OCI-M1 (cell line): ENCODE measurements around the gene ZNF316.
"Not testable (repeated sequence)": the region's sequence is repeated elsewhere in the genome, so short reads cannot be mapped to it uniquely, and the experiment has no call there.

ENCODE experiments used
- DNase-seq: peaks from one replicate; lab custom pipeline; 2025; lab: John Stamatoyannopoulos, UW

ZNF316 gene

GRCh38 chr7:6621195-6622133 lies 15.7 kb upstream of the ZNF316 start:
- no peak for DNase-seq

GRCh38 chr7:6622134-6622710 lies 14.9 kb upstream of the ZNF316 start:
- no peak for DNase-seq

- no peak for DNase-seq
These were observed 13.4 kb upstream of the ZNF316 start for GRCh38 chr7:6623589-6624245.

GRCh38 chr7:6624246-6624611 lies 12.9 kb upstream of the ZNF316 start:
- DNase-seq = no peak

GRCh38 chr7:6628045-6628444 lies 9.1 kb upstream of the ZNF316 start:
- DNase-seq = no peak

GRCh38 chr7:6630007-6630849 lies 6.9 kb upstream of the ZNF316 start:
- DNase-seq = no peak

GRCh38 chr7:6631605-6632004 lies 5.5 kb upstream of the ZNF316 start:
- no peak for DNase-seq

GRCh38 chr7:6634021-6634420 lies 3.1 kb upstream of the ZNF316 start:
- DNase-seq = no peak

GRCh38 chr7:6634971-6635370 lies 2.1 kb upstream of the ZNF316 start:
- not testable (repeated sequence) for DNase-seq

GRCh38 chr7:6637544-6638229 lies 569 bp downstream of the ZNF316 start:
- peak; percentile 52 for DNase-seq

- DNase-seq = no peak
These were observed 1.9 kb downstream of the ZNF316 start for GRCh38 chr7:6639032-6639431.

GRCh38 chr7:6639627-6640026 lies 2.5 kb downstream of the ZNF316 start:
- no peak for DNase-seq

GRCh38 chr7:6640246-6640721 lies 3.2 kb downstream of the ZNF316 start:
- DNase-seq = peak; percentile 57

GRCh38 chr7:6641305-6642035 lies 4.4 kb downstream of the ZNF316 start:
- no peak for DNase-seq

GRCh38 chr7:6642239-6642839 lies 5.2 kb downstream of the ZNF316 start:
- no peak for DNase-seq

- DNase-seq = no peak
These were observed 5.9 kb downstream of the ZNF316 start for GRCh38 chr7:6642861-6643640.

- DNase-seq = no peak
These were observed 7.0 kb downstream of the ZNF316 start for GRCh38 chr7:6643915-6644625.

GRCh38 chr7:6644728-6645127 lies 7.6 kb downstream of the ZNF316 start:
- DNase-seq = no peak

GRCh38 chr7:6646465-6646864 lies 9.3 kb downstream of the ZNF316 start:
- no peak for DNase-seq
